ENCODE measurements around the gene ACTA2.

ACTA2 gene

DNA sequence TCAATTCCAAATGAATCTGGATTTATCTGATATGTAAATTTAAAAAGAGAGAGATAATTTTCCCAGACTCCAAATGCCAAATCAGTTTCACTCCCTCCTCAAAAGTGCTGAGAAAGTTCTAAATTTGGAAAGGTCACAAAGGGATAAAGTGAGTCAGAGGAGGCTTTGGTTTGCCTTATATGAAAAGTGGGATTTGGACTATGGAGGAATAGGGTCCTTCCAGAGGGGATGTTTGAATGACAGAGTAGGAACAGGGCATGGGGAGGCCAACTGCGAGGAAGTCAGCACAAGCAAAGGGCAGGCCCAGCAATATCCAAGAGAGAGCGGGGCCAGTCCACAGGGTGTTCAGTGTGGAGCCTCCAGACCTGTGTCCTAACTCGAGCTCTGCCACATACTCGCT is 28.2 kb upstream of the ACTA2 start:
- no peak for DNase-seq (ENCODE audit: low read depth)

DNA sequence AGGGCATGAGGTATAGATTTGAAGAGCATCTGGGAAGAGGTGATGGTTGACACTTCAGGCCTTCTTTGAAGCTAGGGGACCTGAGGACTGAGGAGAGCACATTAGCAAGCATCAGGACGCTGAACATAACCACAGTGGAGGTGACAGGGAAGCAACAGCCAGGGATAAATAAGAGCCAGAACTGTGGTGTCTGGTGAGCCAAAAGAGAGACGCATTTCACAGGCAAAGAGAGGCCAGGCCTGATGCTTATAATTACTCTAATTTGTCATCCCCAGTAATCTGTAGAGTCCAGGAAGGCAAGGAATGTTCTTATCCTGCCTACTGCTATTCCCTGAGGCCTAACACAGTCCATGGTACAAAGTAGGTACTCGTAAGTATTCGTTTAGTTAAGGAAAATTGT is 27.7 kb upstream of the ACTA2 start:
- no peak for DNase-seq (ENCODE audit: low read depth)

DNA sequence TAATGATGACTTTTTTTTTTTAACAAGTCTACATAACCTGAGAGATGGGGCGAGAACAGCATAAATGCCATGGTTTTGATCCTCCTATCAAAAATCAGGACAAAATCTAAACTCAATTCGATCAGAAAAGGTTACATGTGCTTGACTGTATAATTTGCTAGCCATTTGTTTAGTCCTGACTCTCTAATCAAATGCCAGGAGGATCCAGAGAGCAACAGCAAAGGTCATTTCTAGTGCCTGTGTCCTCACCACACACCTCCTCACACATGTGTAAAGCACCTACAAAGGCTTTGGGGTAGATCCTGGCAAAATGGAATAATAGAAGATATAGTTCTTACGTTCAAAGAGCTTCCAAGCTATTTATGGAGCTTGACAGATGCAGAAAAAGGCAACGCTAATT is 27.0 kb upstream of the ACTA2 start:
- no peak for DNase-seq (ENCODE audit: low read depth)

DNA sequence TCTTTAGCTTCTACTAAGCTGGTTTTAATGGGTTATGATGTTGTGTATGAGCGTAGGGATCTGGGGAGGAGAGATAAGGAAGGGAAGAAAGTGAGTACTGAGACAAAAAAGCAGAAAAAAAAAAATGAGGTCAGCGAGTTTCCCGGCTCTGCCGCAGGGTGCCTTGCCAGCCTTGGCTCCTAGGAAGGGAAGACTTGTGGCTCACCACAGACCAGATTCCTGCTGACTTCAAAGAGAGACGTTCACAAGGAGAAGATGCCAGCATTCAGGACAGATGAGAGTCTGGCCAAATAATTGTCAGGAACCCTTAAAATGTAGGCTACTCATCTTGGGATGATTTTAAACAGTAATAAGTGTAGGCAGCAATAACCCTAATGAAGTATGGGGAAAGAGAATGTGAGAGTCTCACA is 26.6 kb upstream of the ACTA2 start:
- DNase-seq (ENCODE audit: low read depth), result no peak

DNA sequence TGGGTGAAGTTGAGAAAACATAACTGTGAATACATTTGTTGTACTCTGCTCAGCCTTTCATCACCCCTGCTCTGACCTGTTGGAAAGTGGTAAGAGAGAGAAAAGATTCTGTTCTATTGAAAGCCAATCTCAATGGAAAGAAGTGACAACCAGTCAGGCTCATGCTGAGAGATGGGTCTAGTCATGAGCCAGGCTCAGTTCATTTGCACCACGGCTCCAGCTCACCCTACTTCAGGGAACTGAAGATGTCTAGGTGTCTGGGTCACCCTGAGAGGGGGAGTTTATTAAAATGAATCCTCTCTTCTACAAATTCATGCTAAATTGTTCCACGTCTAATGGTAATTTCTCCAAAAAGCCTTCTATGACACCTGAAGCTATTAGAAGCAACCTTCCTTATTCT is 25.9 kb upstream of the ACTA2 start:
- no peak for DNase-seq (ENCODE audit: low read depth)

DNA sequence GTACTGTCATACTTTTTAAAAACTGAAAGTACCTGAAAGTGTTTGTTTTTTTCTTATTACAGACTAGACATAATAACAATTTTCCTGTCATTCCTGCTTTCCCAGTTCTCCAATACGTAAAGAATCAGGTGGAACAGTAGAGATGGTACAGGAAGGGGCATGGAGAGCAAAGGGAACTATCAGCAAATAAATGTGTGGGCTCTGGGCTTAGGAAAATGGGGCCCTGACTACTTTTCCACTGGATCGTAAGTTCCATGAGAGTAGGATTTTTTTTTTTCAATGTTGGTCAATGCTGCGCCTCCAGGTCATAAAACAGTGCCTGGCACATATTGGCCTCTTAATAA is 22.8 kb upstream of the ACTA2 start:
- DNase-seq (ENCODE audit: low read depth), result no peak

DNA sequence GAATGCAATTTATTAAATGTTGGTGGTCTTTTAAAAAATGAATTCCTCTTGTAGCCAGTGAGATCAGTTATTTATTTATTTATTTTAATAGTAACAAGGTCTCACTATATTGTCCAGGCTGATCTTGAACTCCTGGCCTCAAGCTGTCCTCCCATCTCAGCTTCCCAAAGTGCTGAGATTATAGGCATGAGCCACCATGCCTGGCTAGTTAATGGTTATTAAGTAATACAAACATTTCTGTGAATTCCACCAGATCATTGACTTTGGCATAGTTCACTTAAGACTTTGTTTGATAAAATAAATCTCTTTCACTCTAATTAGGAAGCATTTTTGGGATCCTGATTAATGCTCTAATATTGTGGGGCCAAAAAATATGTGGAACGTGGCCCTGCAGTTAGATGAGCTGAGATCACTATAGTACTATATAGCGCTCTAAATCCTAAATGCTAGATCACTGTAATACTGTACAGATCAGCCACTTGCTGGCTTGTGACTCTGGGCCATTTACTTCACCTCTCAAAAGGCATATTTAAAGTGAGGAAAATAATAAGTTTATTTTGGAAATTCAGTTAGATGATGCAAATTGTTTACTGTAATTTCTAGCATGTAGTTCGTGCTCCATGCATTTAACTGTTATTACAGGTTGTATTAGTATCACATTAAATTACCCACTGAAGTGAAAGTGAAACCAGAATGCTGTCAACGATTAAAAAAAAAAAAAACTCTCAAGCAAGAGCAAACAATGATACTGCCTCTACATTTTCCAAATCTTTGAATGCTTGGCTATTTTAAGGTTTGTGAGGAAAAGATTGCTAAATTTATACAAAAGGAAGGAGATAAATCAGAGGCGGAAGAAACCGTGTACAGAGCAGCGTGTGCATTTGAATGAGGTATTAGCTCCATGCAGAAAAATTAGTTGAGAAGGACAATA is 22.1 kb upstream of the ACTA2 start:
- DNase-seq (ENCODE audit: low read depth), result no peak

DNA sequence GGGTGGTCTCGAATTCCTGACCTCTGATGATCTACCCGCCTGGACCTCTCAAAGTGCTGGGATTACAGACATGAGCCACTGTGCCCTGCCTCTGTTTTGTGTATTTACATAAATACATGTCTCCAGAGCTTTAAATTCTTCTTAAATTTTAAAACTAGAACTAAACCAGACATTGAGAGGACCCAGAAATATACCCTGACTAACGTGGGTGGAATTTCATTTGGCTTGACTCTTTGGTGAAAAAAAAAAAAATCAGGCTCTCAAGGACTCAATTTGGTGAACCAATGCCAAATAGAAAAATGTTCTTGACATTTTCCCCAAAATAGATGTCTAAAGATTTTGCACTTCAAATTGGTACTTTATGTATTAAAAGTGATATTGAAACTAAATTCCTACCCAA is 21.4 kb upstream of the ACTA2 start:
- no peak for DNase-seq (ENCODE audit: low read depth)

DNA sequence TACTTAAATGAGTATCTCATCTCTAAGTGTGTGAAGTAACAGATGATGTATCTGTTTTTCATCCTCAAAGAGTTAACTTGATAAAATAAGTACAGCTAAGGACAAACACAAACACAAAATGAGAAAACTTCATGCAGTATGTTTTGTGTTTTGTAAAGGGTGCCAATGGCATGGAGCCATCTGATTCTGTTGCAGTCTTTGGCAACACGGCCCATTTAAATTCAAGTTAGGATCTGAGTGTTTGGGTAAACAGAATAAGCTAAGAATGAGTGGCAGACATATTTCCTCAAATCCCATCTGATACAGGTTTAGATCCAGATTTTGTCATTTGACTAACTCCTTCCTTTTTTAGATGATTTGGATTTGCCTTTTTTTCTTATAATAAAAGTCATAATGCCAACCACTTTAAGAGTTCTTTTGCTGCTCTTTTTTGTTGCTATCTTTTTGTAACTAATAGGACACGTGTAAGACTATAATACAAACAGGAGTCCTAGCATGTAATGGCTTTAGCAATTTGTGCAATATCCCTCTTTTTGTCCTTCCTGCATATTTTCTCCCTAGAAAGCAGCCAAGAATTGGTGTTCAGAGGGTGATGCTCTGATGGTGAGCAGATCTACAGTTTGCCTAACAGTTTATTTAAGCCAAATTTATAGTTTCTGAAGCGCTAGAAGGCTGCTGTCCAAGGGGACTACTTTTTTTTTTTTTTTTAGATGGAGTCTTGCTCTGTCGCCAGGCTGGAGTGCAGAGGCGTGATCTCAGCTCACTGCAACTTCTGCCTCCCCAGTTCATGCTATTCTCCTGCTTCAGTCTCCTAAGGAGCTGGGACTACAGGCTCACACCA is 18.9 kb upstream of the ACTA2 start:
- no peak for DNase-seq (ENCODE audit: low read depth)

DNA sequence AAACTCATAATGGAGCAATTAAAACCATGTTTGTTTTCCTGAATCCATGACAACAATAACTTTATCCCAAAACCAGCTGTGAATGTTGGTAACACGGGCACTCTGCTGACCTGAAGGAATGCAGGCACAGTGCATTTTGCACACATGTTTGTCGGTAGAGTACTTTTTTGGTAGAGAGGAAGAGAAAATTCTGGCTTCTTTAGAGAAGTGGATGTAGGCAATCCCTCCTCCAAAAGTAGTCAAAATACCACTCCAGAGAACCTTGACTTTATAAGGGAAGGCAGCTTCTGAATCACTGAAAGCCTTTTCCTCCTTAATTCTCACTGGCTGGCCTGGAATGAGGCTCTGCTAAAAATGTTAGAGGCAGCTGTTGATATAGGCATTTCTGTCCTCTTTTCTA is 15.8 kb upstream of the ACTA2 start:
- no peak for DNase-seq (ENCODE audit: low read depth)

DNA sequence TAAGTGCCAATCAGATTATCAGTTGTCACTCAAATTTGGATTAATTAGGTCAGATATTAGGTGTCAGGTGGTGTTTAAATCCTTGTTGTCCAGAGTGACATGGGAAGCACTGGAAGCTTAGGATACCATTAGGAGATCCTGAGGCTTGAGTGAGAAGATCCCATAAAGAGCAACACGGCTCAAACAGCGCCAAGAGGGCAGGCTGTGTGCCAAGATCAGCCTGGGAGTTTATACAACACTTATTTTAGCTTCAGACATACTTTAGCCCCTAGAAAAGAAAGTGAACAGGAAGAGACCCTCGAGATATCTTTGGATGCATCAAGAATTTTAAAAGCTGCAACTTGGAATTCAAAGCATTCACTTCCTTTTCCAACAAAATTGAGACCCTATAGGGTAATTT is 14.2 kb upstream of the ACTA2 start:
- no peak for DNase-seq (ENCODE audit: low read depth)

DNA sequence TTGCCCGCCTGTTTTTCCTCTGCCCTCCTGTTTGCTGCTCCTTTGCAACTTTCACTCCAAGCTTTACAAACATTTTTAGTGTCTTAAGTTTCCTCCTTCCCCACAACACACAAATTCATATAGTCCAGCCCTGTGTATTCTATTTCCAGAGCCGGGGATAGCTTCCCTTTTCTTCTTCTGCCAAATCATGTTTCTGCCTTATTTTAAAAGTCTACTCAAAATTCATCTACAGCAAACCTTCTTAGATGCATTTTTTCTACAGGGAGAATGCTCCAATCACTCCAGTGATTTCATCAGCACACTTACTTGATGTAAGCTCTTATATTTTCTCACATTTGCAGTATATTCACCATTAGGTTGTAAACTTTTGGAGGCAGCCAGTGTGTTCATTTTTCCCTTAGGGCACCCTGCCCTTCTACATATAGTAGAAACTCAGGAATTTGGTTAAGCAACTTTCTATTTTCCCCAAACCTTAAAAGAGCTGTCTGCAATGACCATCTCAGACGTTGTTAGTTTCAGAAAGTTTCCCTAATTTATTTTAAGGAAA is 12.4 kb upstream of the ACTA2 start:
- DNase-seq (ENCODE audit: low read depth), result no peak

DNA sequence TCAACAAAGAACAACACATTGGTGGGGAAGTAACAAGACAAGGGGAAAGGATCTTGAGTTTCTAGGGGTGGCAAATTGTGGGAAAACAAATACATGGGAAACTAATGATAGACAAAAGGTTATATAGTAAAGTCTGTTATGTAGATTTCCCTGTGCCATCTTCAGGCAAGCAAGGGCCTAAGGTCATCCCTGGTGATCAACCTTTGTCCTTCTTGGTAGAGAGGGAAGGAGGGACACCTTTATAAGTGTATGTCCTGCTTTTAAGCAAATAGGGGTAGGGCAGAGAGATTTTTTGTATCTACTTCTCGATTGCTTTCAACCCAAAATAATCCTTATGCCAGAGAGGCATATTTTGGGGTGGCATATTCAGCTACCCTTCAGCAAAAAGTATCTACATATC is 11.8 kb upstream of the ACTA2 start:
- no peak for DNase-seq (ENCODE audit: low read depth)

DNA sequence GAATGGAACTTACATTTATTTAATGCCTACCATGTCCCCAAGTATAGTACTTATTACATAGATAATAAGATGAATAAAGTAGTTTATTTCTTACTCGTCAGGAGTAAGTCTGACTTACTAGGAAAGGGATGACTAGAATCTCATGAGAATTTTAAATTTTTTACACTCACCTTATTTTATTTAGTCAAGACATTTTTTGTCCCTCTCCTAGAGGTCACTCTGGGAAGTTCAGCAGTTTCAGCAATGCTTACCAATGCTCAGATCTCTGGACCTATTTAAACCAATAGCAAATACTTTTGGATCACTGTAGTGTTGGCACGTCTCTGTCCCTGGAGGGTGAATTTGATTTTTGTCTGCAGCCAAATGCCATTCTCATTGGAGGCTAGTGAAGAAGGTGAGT is 10.7 kb upstream of the ACTA2 start:
- no peak for DNase-seq (ENCODE audit: low read depth)

DNA sequence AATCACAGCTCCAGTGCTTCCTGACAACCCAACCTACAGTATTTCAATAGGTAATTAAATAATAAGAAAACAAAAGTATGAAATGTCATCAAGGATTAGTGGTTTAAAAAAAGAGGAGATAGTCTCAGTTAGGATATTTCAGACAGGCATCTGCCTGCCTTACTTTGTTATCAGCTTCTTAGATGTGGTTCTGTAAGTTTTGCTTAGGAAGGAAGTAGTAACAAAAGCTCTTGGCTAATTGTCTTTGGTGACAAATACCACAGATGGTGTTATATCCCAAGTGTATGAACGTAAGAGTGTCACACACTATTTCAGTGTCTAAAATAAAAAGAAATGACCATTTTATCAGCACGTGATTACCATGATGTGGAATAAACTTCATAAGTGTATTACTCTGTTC is 9.8 kb upstream of the ACTA2 start:
- no peak for DNase-seq (ENCODE audit: low read depth)

DNA sequence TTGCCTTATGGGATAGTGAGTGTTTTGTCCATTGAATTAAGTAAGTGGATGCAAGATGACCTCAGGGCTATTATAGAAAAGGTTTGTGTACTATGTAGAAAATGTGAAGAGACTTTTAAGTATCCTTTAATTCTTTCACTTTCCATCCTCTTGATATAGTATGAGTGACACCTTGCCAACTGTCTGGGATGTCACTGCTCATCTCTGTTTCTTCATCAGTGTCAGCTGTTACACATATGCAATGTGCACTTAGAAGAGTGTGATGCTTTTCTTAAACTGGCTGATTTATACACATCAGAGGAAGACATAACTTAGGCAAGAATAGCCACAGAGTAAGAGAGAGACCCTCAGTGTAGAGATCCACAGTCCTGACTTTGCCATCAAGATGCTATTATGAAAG is 8.7 kb upstream of the ACTA2 start:
- no peak for DNase-seq (ENCODE audit: low read depth)

DNA sequence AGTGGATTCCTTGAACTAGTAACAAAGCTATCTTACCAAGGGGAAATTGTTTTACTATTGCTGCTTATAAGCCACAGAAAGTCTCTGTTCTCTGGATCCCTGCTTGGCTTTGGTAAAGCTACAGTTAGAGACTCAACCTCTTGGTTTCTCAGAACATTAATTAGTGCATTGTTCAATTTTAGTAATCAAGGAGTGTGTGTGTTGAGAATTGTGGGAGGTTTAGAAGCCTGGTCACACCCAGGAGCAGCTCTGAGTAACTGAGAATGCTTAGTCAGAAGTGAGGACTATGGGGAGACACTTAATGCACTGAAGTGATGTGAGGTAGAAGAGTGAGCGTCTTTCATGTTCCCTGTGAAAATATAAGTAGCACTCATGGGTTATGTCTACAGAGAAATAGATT is 8.2 kb upstream of the ACTA2 start:
- no peak for DNase-seq (ENCODE audit: low read depth)

DNA sequence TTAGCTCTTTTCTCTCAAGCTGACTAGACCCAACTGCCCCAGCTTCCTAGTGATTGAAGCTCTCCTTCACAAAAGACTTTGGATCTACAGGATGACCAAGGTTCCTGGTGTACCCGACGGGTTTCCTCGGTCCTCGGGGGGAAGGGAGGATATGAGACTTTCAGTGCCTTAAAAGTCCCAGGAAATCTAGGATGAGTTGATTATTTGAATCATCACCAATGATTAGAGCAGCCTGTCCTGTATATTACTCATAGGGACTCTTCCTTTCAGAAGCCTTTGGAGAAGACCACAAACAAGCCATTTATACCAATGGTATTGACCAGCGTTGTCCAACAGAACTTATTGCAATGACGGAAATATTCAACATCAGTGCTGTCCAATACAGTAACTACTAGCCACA is 6.1 kb upstream of the ACTA2 start:
- DNase-seq (ENCODE audit: low read depth), result no peak

DNA sequence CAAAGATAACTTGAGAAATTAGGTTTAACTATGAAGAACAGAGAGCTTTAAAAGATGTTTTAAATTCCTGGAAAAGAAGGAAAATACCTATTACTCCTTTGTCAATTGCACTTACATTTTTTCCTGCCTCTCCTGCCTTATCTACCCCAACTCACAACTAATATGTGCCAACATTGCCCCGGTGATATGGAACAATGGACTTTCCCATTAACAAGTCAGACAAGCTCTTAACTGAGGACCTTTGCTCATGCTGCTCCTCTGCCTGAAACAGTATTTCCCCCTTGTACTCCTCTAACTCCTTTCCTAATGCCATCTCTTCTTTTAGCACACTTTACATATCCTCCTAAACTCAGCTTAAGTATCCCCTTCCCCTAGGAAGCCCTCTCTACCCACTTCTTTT is 4.8 kb upstream of the ACTA2 start:
- no peak for DNase-seq (ENCODE audit: low read depth)

DNA sequence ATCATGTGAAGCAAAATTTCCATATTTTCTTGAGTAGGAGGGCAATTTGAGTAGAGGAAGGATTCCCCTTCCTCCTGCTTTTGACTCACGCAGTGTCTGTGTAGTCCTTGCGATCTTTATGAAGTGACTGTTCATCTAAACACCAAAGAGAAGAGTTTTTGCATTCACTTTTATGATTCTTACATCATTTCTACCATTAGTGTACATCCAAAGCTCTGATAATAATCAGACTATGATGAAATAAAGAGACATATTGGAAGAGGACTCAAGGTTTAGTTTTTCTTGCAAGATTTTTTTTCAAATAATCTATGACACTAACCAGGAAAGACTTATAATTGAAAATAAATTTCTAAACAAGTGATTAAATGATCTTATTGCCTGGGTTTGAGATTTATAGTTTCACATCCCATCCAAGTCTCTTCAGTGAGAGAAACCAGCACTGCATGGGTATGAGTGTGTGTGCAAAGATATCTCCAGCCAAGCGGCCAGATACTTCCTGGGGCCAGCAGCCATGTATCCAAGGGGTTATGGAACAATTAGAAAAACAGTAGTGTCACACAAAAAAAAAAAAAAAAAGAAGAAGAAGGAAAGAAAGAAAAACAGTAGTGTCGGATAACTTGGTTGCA is 2.0 kb upstream of the ACTA2 start:
- no peak for DNase-seq (ENCODE audit: low read depth)

DNA sequence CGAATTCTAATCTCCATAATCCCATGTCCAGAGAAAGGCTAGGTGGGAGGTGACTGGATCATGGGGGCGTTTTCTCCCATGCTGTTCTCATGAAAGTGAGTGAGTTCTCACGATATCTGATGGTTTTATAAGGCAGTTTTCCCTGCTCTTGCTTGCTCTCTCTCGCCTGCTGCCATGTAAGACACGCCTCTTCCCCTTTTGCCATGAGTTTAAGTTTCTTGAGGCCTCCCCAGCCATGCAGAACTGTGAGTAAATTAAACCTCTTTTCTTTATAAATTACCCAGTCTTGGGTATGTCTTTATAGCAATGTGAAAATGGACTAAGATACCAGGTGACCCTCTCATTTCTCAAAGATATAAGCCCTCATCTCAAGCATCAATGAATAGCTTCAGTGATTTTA is 1.1 kb upstream of the ACTA2 start:
- DNase-seq (ENCODE audit: low read depth), result no peak

DNA sequence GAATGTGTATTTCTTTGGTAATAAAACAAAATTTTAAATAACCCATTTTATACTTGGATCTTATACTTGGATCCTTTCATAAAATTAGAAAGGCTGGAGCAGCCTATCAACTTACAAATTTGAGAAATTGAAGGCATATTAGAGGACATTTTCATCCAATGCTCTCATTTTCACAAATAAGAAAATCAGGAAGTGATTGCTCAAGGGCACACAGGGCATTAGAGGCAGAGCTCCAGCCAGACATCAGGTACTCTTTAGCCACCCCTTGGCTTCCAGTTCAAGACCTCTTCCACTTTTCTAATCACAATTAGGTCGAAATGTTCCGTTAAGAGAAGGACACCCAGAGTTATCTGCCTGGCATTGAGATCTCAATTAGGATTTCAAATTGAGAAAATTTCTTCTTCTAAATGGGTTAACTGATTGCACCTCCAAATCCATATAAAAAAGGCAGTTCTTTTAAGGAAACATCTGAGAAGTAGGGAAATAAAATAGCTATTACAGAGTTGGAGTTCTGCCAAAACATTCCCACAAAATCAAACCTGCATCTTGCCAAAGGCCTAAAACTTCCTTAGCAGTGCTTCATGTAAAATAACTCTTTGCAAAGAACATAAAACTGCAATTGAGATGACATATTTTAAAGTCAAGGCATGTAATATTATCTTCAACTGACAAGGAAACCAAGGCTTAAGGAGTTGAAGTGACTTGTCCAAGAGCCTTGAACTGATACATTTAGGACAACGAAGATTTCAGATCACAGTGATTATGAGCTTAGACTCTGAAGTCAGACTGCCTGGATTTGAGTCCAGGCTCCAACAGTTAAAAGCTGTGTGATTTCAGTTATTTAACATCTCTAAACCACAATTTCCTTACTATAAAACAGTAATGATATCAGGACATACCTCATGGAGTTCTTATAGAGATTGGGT is 2.4 kb downstream of the ACTA2 start:
- DNase-seq (ENCODE audit: low read depth), result no peak

Measured in non-pigmented ciliary epithelial cell (primary cell).